Esophagus mucosa (tissue), 1 donor: ENCODE measurements around the gene SNX14. TPM values are rescaled to one million over a fixed set of nuclear protein-coding genes. Genes with fewer than 3 reads are reported as not detected.

ENCODE experiments used
- ATAC-seq: fragments of 200-7000 bp; cut with Tn5 transposase; one replicate; pipeline ENCODE4 v1.9.1; 2020
- total RNA-seq: library from RNA; stranded (reverse); gene quantifications from one replicate; pipeline ENCODE4 v1.2.4, GENCODE V29; 2023
- donor health status: DM: yes; HTN: yes; CAD: no.

SNX14 gene
- total RNA-seq, 1 donor from 2014 or later = 35.2 TPM

- ATAC-seq = no peak
Observed at GRCh38 chr6:85463621-85464259, 129.9 kb downstream of the SNX14 start.

- no peak for ATAC-seq
Observed at GRCh38 chr6:85462673-85463072, 131.0 kb downstream of the SNX14 start.

- ATAC-seq = no peak
Observed at GRCh38 chr6:85461798-85462170, 131.9 kb downstream of the SNX14 start.

GRCh38 chr6:85460921-85461797 lies 132.5 kb downstream of the SNX14 start:
- ATAC-seq = no peak

GRCh38 chr6:85460154-85460920 lies 133.3 kb downstream of the SNX14 start:
- no peak for ATAC-seq

GRCh38 chr6:85459224-85459901 lies 134.3 kb downstream of the SNX14 start:
- ATAC-seq = no peak

GRCh38 chr6:85458782-85459181 lies 134.9 kb downstream of the SNX14 start:
- no peak for ATAC-seq

GRCh38 chr6:85458184-85458583 lies 135.5 kb downstream of the SNX14 start:
- no peak for ATAC-seq

- ATAC-seq = no peak
Observed at GRCh38 chr6:85456782-85457181, 136.9 kb downstream of the SNX14 start.

Other genes with a start within 250 kb of the SNX14 start
- gene NT5E, start 143.8 kb downstream of the SNX14 start, total RNA-seq = 4.1 TPM
- gene SYNCRIP, start 49.0 kb upstream of the SNX14 start, total RNA-seq = 90.9 TPM